T-helper 1 cell treated with Interleukin-12 subunit alpha and Interleukin-12 subunit beta and Interleukin-4 antibody, amounts not matched to agents 30 ng/mL and 1 ng/mL, for 36 hours (primary cell): ENCODE measurements around the gene TCF12. TPM values are rescaled to one million over a fixed set of nuclear protein-coding genes. Genes with fewer than 3 reads are reported as not detected.
"Not testable (repeated sequence)": the region's sequence is repeated elsewhere in the genome, so short reads cannot be mapped to it uniquely, and the experiment has no call there.

Experiments
- intact Hi-C: fragments of 100-400 bp; cut with micrococcal nuclease; formaldehyde crosslinking; loops from one replicate; pipeline ENCODE4 v1.15.1; 2024
- total RNA-seq: library from RNA; stranded (reverse); gene quantifications from 2 replicates; pipeline ENCODE4 v1.2.3, GENCODE V29; 2022

TCF12 gene
- total RNA-seq, 1 donor from 2014 or later: 86.2 TPM

GRCh38 chr15:57086857-57087427, 168.5 kb downstream of the TCF12 start:
- intact Hi-C loops: no loop called here

- intact Hi-C loops: no loop called here
Measured at GRCh38 chr15:57089815-57090495, 171.5 kb downstream of the TCF12 start.

GRCh38 chr15:57090496-57090859, 172.0 kb downstream of the TCF12 start:
- intact Hi-C loops: no loop called here

GRCh38 chr15:57091636-57092035, 173.2 kb downstream of the TCF12 start:
- intact Hi-C loops: no loop called here

GRCh38 chr15:57092252-57092651, 173.8 kb downstream of the TCF12 start:
- intact Hi-C loops: no loop called here

GRCh38 chr15:57094321-57095257, 176.1 kb downstream of the TCF12 start:
- intact Hi-C loops: no loop called here

GRCh38 chr15:57095896-57096295, 177.5 kb downstream of the TCF12 start:
- intact Hi-C loops: no loop called here

GRCh38 chr15:57097246-57097645, 178.8 kb downstream of the TCF12 start:
- intact Hi-C loops: no loop called here

- intact Hi-C loops: not testable (repeated sequence)
Measured at GRCh38 chr15:57097919-57098543, 179.6 kb downstream of the TCF12 start.

- intact Hi-C loops: no loop called here
Measured at GRCh38 chr15:57098896-57099295, 180.5 kb downstream of the TCF12 start.

GRCh38 chr15:57100136-57100539, 181.7 kb downstream of the TCF12 start:
- intact Hi-C loops: no loop called here

GRCh38 chr15:57102858-57103257, 184.4 kb downstream of the TCF12 start:
- intact Hi-C loops: no loop called here

GRCh38 chr15:57108296-57108695, 189.9 kb downstream of the TCF12 start:
- intact Hi-C loops: no loop called here

GRCh38 chr15:57109005-57109404, 190.6 kb downstream of the TCF12 start:
- intact Hi-C loops: no loop called here

GRCh38 chr15:57111002-57111401, 192.6 kb downstream of the TCF12 start:
- intact Hi-C loops: no loop called here

- intact Hi-C loops: no loop called here
Measured at GRCh38 chr15:57112178-57112577, 193.7 kb downstream of the TCF12 start.

- intact Hi-C loops: no loop called here
Measured at GRCh38 chr15:57114070-57114469, 195.6 kb downstream of the TCF12 start.

GRCh38 chr15:57118013-57118799, 199.8 kb downstream of the TCF12 start:
- intact Hi-C loops: no loop called here

- intact Hi-C loops: no loop called here
Measured at GRCh38 chr15:57122080-57122840, 203.8 kb downstream of the TCF12 start.

GRCh38 chr15:57124036-57124435, 205.6 kb downstream of the TCF12 start:
- intact Hi-C loops: no loop called here
